CD4-positive, alpha-beta T cell treated with Interleukin-12 subunit alpha and Interleukin-12 subunit beta, for 1 hour (primary cell): ENCODE data around the gene ANP32B.
"Not testable (repeated sequence)": the region's sequence is repeated elsewhere in the genome, so short reads cannot be mapped to it uniquely, and the experiment has no call there.

Experiments
- DNase-seq: peaks from one replicate; pipeline ENCODE4 v3.0.0-alpha.2; 2020

The ANP32B gene

DNA sequence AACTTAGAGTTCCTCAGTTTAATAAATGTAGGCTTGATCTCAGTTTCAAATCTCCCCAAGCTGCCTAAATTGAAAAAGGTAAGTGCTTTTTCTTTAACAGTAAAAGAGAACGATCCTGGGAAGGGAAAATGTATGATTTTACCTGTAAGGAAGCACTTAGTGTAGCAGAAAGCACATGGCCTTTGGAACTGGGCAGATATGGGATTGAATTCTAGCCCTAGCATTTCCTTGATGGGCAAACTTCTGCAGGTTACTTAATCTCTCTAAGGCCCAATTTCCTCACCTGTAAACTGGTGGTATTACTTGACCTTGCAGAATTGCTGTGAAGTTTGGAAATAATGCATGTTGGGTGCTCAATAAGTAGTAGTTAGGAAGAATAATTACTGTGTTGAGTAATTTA, 11.6 kb downstream of the ANP32B start:
- no peak for DNase-seq

DNA sequence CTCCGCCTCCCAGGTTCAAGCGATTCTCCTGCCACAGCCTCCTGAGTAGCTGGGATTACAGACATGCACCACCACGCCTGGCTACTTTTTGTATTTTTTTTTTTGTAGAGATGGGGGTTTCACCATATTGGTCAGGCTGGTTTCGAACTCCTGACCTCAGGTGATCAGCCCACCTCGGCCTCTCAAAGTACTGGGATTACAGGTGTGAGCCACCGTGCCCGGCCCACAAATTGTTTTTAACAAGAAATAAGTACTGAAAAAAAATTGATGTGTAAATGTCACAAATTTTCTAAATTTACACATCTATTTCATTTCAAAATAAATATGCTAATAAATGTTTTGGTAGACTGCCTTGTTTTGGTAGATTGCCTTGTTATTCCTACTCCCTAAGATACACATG, 13.5 kb downstream of the ANP32B start:
- DNase-seq = not testable (repeated sequence)

DNA sequence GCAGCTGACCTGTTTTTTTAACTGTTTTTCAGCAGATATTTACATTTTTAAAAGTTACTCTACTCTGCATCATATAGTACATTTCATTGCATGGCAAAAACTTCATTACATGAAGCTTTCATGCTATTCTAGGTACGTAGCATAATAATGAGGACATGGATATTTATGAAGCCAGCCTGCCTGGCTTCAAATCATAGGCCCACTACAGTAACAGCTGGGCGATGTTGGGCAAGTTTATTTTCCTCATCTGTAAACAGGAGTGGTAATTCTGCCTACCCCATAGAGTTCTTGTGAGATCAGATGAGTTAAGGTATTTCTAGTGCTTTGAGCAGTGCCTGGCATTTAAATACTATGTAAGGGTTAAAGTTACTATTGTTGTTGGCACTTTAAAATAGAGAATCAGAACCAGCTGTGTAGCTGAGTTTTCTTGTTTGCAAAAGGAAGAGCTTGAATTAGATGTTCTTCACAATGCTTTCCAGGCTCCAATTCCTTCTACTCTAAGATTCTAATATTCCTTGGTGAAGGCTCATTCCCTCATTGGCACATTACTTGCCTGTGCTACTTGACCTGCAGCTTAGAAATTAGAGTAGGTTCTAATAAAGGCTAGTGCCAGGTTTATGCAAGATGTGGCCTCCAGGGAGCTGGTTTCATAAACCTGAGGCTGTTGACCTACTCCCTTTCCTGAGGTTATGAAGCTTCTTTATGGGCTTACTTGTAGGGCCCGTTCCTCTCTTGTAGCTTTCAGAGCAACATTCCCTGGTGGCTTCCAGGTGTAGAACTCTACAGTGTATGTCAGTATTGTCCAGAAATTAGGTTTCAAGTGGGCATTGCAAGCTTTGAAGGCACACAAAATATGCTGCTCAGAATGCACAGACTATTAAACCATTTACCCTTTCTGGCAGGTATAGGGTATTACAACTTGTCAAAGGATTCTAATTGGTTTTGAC, 14.5 kb downstream of the ANP32B start:
- DNase-seq = no peak

DNA sequence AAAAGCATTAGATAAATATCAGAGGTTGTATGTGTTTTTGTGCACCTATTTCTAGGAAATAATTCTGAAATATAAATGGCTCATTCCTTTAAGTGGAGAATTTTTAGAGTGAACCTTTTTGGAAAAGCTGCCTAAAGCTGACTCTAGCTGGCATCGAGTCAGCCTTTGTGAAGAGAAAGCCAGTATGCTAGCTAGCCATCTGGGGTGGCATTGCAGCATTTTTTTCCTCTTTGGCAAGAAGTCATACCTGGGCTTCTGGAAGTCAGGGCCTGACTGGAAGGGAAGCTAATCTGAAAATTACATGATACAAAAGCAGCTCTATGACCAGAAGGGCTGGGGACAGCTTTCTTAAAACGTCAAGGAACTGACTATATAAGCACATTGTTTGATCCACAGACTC, 19.7 kb downstream of the ANP32B start:
- no peak for DNase-seq

DNA sequence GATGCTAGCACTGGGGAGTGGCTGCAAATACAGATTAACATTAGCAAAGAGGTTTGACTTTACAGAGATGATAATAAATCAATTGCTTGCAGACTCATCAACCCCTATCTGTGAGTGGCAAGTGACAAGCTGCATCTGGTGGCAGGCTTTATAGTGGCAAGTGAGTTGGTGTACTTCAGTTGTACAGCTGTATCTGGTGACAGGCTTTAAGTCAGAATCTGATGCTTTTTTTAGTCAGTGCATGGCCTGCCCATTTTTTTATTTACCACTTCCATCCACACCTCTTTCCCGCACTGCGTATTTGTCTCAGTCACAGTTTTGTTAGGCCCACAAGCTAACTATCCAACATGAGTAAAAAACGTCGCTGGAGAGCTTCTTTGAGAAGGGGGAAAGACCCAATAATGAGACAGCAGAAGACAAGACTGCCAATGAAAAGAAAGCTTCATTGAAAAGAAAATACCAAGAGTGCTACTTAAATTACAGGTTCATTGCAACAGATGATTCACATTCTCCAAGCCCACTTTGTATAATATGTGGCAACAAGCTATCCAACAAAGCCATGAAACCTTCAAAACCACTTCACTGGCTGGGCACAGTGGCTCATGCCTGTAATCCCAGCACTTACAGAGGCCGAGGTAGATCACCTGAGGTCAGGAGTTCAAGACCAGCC, 23.1 kb downstream of the ANP32B start:
- no peak for DNase-seq

DNA sequence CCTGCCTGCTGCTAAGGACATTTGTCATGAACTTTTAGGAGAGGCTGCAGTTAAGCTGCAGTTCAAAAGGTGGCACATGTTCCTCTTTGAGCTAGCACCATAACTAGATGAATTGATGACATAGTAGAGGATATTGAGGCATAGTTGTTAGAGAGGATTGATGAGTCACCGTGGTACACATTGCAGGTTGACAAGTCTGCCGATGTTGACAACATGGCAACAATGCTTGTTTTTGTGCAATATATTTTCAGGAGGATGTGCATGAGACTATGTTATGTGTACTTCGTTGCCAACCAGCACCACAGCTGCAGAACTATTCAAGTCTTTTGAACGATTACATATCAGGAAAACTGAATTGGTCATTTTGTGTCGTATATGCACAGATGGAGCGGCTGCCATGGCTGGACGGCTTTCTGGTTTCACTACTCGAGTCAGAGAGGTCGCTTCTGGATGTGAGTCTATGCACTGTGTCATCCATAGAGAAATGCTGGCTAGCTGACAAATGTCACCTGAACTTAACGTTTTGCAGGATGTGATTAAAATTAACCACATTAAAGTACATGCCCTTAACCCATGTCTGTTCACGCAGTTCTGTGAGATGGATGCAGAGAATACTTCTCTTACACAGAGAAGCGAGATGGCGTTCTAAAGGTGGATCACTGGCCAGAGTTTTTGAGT, 24.2 kb downstream of the ANP32B start:
- no peak for DNase-seq

DNA sequence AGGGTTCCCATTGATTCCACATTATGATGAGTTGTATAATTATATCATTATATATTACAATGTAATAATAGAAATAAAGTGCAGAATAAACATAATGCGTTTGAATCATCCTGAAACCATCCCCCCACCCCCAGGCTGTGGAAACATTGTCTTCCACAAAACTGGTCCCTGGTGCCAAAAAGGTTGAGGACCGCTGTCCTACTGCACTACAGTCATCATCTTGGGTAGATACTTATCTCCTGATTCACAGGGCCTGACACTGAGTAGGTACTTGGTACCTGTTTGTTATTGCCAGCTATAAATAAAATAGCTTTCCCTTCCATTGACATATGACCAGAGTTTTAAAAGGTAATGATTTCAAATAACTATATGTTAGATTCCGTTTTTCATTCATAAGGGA, 25.6 kb downstream of the ANP32B start:
- DNase-seq = no peak

DNA sequence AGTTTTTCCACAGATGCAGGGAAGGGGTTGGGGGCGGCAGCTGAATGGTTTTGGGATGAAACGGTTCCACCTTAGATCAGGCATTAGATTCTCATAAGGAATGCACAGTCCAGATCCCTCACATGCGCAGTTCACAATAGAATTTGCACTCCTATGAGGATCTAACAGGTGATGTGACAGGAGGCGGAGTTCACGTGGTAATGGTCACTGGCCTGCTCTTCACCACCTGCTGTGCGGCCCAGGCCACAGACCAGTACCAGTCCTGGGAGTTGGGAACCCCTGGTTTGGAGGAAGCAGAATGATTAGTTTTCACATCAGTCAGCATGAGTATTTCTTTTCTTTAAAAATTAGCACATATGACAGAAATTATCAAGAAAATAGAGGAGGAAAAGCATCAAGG, 26.3 kb downstream of the ANP32B start:
- DNase-seq = no peak

DNA sequence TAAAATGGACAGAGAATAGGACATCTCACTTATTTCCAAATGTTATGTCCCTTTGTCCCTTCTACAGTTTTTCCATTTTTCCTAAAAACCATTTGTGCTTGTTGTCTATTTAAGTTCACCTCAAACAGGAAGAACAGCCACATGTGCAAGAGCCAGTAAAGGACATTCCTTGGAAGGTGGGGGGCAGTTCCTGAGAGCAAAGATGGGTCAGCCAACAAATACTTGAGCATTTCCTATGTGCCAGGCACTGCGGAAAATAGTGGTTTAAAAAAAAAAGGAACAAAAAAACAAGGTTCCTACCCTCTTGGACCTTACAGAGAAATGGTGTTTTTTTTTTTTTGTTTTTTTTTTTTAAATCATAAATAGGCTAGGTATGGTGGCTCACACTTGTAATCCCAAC, 26.8 kb downstream of the ANP32B start:
- DNase-seq = no peak

DNA sequence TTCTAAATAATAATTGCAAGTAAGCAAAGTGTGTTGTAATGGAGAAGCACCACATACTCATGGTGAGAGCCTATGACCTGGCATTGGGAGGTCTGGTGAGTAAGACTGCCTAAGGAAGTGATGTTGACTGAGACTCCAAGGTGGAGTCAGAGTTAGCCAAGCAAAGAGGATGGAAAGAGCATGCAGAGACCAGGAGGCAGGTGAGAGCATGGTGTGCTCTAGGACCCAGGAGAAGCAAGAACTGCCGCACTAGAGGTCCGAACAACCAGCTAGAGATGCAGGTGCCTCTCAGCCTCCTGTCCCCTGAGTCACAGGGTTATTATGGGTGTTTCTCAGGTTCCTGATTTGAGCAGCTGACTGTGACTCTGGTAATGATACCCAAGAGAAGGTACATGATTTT, 27.3 kb downstream of the ANP32B start:
- DNase-seq = no peak

DNA sequence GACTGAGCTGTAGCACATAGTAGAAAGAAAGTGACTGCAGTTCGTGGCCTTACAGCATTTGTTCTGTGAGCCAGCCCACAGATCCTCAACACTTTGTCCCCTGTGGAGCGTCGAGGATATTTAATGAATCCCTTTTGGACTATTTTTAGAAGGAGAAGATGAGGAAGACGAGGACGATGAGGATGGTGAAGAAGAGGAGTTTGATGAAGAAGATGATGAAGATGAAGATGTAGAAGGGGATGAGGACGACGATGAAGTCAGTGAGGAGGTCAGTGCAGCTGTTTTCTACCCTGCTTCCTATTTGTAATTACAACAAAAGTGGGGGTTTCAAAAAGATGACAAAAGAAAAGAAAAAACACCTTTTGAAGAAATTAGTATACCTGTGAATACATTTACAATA, 28.0 kb downstream of the ANP32B start:
- no peak for DNase-seq

DNA sequence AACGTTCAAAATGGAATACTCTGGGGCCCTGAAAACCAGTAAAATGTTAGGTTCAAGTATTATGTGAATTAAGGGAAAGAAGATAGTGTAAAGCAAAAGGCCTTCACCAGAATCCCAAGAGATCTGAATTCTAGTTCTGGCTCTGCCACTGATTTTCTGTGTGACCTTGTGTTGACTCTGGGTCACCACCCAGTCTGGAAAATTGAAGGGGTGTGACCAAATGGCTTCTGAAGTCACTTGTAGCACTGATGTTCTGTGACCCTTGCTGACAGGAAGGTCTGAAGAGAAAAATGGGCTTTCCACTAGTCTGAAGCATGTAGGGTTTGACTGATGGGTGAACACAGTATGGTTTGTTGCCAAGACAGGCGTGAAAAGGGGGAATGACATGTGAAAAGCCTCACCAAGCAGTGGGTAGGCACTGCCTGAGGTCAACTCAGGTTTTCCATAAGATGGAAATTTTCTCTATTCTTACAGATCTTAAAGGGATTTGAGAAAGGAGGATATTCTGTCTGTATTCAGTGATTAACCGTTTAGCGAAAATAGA, 33.1 kb downstream of the ANP32B start:
- no peak for DNase-seq

DNA sequence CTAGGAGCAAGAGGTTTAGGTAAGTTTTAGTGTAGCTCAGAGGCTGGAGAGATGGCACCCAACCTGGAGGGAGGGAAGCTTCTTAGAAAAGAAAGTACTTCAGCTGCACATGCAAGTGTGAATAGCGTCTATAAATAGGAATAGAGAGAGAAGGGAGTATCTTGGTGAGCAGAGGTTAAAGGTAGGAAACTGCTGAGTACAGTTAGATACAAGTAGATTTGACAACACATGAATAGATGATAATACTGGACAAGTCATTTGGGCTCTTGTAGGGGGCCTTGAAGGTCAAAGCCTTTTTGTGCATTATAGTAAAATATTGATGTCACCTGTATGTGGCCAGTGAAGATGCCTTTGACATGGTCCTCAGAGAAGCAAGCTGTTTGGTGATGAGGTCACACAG, 34.2 kb downstream of the ANP32B start:
- DNase-seq = no peak

DNA sequence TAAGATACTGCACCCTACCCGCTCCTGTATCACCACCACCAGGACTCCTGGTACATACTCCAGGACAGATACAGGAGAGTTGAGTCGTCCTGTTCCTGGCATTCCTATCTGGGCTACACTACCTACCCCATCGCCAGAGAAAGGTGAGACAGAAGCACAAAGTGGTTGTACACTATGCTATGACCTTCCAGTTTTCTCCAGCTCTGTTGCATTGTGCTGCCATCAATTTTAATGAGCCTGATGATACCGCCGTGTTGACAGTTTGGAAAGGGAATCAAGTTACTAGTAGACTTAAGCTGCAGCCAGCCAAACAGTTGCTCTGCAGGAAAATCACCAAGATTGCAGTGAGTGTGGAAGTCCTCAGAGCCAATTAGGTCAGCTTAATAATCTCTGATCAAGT, 35.2 kb downstream of the ANP32B start:
- no peak for DNase-seq

DNA sequence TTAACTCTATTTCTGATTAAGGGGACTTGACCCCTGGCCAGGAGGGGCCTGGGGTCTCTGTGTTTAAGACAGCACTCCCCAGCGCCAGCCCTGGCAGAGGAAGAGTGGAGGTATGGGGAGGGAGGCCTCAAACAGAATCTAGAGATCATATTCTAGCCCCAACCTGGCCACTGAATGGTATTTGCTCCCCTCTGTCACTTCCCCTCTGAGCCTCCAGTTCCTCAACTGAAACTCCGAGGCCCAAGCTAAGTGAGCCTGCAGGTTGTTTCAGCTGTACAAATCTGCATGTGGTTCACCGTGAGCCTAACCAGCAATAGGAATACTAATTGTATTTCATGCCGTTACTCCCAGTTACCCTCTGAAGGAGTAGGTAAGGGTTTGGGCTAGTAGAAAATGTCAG, 36.0 kb downstream of the ANP32B start:
- DNase-seq = no peak

DNA sequence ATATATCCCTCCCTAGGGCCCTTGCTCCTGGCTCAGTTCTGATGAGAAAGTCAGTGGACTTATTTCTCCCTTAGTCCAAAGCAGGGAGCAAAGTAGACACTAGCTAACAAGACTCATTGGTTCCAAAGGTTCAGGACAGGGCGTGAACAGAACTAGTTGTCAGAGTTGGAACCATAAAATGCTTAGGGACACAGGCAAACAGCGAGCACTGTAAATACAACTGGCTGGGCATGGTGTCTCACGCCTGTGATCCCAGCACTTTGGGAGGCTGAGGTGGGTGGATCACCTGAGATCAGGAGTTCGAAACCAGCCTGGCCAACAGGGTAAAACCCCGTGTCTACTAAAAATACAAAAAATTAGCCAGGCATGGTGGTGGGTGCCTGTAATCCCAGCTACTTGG, 36.7 kb downstream of the ANP32B start:
- DNase-seq = not testable (repeated sequence)

DNA sequence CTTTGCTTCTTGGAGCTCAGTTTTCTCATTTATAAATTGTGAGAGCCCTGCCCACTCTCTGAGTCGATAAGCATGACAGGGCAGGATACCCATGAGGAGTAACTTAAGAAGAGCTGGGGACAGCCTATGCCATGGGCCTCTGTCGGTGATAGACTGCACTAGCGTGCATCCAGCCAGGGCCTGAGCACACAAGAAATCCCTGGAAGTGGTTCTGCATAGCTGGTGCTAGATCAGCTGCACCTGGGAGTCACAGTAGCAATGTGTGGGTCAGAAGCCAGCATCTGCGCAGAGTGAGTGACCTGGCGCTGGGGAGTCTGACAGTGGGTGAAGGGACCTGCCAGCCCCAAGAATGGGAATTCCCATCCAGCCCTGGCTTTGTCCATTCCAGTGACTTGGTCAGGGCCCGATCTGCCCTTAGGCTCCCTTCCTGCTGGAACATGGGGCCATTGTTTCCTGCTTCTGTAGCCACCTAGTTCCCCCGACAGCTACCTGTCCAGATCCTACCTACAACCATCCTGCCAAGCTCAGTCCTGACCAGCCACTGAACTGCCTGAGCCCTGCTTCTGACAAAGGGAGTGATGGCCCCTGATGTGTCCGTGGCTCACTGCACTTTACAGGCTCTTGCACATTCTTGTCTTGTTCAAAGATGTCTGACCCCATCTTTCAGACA, 37.5 kb downstream of the ANP32B start:
- DNase-seq = no peak

DNA sequence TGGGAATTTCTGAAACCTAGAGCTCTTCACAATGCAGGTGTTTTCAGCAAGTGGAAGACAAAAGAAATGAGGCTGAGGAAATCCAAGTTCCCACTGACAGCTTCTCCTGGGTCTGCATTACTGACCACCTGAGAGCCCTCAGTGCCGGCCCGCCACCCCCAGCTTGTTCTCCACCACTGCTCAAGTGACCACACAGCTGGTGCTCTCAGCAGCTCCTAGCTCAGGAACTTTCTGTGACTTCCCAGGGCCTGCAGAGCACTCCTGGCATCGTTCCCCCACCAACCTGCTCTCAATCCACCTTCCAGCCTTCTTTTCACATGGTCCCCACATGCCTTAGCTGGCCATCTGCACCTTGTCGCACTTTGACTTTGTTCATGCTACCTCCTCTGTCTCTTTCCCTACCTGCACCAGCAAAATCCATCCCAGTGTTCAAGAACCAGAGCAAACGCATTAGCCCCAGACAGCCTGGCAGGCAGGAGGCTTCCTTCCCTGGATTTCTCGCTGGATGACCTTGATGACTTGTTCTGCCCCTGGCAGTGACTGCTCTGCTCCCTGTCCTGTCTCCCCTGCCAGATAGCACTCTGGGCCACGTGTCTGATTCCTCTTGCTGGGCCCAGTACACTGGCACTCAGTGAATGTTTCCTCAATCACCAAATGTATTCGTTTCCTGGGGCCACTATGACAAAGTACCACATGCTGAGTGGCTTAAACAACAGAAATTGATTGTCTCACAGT, 38.3 kb downstream of the ANP32B start:
- no peak for DNase-seq

DNA sequence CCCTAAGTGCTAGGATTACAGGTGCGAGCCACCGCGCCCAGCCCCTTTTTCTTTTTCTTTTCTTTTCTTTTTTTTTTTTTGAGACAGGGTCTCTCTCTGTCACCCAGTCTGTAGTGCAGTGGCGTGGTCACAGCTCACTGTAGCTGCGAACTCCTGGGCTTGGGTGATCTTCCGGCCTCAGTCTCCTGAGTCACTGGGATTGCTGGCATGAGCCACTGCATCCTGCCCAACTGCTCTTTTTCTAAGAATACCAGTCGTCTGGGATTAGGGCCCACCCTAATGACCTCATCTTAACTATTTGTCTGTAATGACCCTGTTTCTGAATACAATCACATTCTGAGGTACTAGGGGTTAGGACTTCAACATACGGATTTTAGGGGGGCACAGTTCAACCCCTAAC, 39.3 kb downstream of the ANP32B start:
- no peak for DNase-seq

DNA sequence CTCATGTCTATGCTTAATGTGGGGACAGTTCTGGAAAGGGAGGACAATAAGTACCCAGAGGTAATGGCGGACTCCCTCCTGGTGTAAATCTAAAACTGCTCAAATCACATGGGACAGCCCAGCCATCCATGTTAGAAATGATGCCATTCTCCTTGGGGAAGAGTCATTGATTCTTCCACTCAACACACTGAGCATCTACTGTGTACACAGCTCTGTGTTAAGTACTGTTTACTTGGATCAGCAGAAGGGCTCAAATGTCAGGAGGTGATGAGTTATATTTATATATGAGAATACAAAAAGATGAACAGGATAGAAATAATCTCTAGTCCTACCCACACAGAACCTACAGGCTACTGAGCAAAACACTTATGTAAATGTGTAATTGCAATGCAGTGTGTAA, 41.6 kb downstream of the ANP32B start:
- no peak for DNase-seq

DNA sequence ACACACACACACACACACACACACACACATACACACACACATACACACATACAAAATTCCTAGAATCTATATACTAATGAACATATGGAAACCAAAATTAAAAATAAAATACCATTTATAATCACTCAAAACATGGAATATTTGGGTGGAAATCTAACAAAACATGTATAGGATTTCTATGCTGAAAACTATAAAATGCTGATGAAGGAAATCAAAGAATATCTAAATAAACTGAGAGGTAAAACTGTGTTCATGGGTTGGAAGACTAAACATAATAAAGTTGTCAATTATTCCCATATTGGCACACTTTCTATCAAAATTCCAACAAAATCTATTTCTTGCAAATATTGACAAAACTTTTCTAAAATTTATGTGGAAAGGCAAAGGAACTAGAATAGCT, 48.0 kb downstream of the ANP32B start:
- DNase-seq = no peak

DNA sequence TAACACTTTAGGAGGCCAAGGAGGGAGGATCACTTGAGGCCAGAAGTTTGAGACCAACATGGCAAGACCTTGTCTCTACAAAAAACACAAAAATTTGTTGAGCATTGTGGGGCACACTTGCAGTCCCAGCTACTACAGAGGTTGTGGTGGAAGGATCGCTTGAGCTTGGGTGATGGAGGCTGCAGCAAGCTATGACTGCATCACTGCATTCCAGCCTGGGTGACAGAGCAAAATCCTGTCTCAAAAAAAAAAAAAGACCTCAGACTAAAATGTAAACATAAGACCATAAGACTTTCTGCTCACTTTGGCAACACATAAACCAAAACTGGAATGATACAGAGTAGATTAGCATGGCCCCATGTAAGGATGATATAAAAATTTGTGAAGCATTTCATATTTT, 48.8 kb downstream of the ANP32B start:
- DNase-seq = no peak
